ENCODE measurements around the gene CELA2B. TPM values are rescaled to one million over a fixed set of nuclear protein-coding genes. Genes with fewer than 3 reads are reported as not detected.
"Not testable (repeated sequence)": the region's sequence is repeated elsewhere in the genome, so short reads cannot be mapped to it uniquely, and the experiment has no call there.

The CELA2B gene
- total and polyA plus RNA-seq, 2 donors (not counting 1 experiment from before 2014, with no cell fraction given), result not detected

GRCh38 chr1:15465674-15466073 is 10.2 kb upstream of the CELA2B start:
- no peak for ATAC-seq (ENCODE audit: low read depth)
- Histone ChIP-seq H3K4me3 (ENCODE audit: control extremely low read depth in 1 of 5, extremely low read depth in 1 of 5, insufficient read depth in 1 of 5, low read depth in 2 of 5, low read length in 4 of 5) (no peak overlapping the region), H3K36me3 (replicated peaks in 1 of 2; ENCODE audit: control extremely low read depth in 1 of 2, control insufficient read depth in 1 of 2, extremely low read depth in 1 of 2, insufficient read depth in 2 of 2, low read length in 1 of 2) (no peaks in the 10 kb centered on the region), H3K9me3 (ENCODE audit: control extremely low read depth in 1 of 3, control insufficient read depth in 2 of 3, insufficient read depth in 1 of 3, low read length in 2 of 3) (no peaks in the 10 kb centered on the region), H4K20me1 (ENCODE audit: control insufficient read depth, insufficient read depth, low read length, poor library complexity, severe bottlenecking) (no peaks in the 10 kb centered on the region), H3K4me2 (replicated peaks; ENCODE audit: low read depth, low read length, poor library complexity, severe bottlenecking) (no peak overlapping the region), H3K9ac (ENCODE audit: low read length) (no peak overlapping the region), H3K27ac (ENCODE audit: low read length in 2 of 2) (no peak overlapping the region), H2AFZ (ENCODE audit: insufficient read depth, low read depth, low read length, poor library complexity, severe bottlenecking) (no peak overlapping the region), H3K27me3 (replicated peaks in 1 of 4; ENCODE audit: control extremely low read depth in 1 of 4, control insufficient read depth in 3 of 4, insufficient read depth in 4 of 4, low read length in 3 of 4) (peaks cover 0 to 3% (median 0%) of the 10 kb centered on the region in 4 experiments), H3K79me2 (ENCODE audit: control insufficient read depth, insufficient read depth, low read length) (no peaks in the 10 kb centered on the region), H3K4me1 (ENCODE audit: control insufficient read depth in 2 of 2, insufficient read depth in 2 of 2, low read length in 2 of 2) (no peaks in the 10 kb centered on the region)
- peaks cover 7% of the 10 kb centered on the region for H3K27me3 Mint-ChIP-seq
- CTCF ChIA-PET, result no interaction called here
- intact Hi-C loops (cut with micrococcal nuclease), result no loop called here
- H3K9me3 Mint-ChIP-seq (ENCODE audit: insufficient read depth), result no peaks in the 10 kb centered on the region
- TF ChIP-seq, protein P1, sequence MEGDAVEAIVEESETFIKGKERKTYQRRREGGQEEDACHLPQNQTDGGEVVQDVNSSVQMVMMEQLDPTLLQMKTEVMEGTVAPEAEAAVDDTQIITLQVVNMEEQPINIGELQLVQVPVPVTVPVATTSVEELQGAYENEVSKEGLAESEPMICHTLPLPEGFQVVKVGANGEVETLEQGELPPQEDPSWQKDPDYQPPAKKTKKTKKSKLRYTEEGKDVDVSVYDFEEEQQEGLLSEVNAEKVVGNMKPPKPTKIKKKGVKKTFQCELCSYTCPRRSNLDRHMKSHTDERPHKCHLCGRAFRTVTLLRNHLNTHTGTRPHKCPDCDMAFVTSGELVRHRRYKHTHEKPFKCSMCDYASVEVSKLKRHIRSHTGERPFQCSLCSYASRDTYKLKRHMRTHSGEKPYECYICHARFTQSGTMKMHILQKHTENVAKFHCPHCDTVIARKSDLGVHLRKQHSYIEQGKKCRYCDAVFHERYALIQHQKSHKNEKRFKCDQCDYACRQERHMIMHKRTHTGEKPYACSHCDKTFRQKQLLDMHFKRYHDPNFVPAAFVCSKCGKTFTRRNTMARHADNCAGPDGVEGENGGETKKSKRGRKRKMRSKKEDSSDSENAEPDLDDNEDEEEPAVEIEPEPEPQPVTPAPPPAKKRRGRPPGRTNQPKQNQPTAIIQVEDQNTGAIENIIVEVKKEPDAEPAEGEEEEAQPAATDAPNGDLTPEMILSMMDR (IDR thresholded peaks at IDR 0.05), result no peak
- TF ChIP-seq EZH2 (IDR thresholded peaks at IDR 0.05; ENCODE audit: borderline replicate concordance, insufficient read depth, low read depth, low read length, poor library complexity, severe bottlenecking), result no peak
- no peak overlapping the region for H3K27ac Mint-ChIP-seq
- POLR2A ChIA-PET, result no interaction called here
- WGBS (ENCODE audit: insufficient coverage), result 84% methylated on average over 7 of the region's 7 CpGs
- H3K4me3 Mint-ChIP-seq, result no peak overlapping the region
- no peak for DNase-seq
- no peaks in the 10 kb centered on the region for H3K4me1 Mint-ChIP-seq

DNA sequence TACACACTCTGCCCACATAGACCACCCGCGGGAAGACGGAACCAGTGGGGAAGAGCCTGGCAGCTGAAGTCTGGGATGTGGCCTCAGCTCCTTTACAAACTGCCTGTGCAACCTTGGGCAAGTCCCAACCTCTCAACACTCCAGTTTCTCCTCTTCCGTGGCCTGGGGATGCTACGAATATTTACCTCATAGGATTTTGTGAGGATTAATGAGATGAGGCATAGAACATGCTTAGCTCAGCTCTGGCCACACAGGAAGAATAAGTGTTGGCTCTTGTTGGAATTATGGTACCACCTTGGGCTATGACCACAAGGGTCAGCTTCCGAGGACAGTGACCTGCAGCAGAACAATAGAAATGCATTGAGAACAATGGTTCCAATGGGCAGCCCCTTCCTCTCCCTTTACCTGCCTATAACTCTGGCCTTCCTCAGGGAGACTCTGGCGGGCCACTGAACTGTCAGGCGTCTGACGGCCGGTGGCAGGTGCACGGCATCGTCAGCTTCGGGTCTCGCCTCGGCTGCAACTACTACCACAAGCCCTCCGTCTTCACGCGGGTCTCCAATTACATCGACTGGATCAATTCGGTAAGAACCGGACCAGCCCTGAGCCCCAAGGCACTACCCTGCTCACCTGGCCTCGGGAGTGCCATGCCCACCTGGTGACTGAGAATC is 8.8 kb upstream of the CELA2B start:
- H3K4me2 ChIP-seq (replicated peaks; ENCODE audit: low read depth, low read length, poor library complexity, severe bottlenecking); H3K27ac Mint-ChIP-seq; ATAC-seq (ENCODE audit: low read depth); H3K4me1 Mint-ChIP-seq; H3K9ac ChIP-seq (ENCODE audit: low read length); POLR2A ChIA-PET; H3K4me3 Mint-ChIP-seq; intact Hi-C loops (cut with micrococcal nuclease); H3K4me1 ChIP-seq (ENCODE audit: control insufficient read depth in 2 of 2, insufficient read depth in 2 of 2, low read length in 2 of 2); H3K27me3 ChIP-seq (replicated peaks in 1 of 4; ENCODE audit: control extremely low read depth in 1 of 4, control insufficient read depth in 3 of 4, insufficient read depth in 4 of 4, low read length in 3 of 4); H3K27me3 Mint-ChIP-seq; H2AFZ ChIP-seq (ENCODE audit: insufficient read depth, low read depth, low read length, poor library complexity, severe bottlenecking); H3K79me2 ChIP-seq (ENCODE audit: control insufficient read depth, insufficient read depth, low read length); H3K9me3 ChIP-seq (ENCODE audit: control extremely low read depth in 1 of 3, control insufficient read depth in 2 of 3, insufficient read depth in 1 of 3, low read length in 2 of 3); H3K27ac ChIP-seq (ENCODE audit: low read length in 2 of 2); H4K20me1 ChIP-seq (ENCODE audit: control insufficient read depth, insufficient read depth, low read length, poor library complexity, severe bottlenecking); DNase-seq; H3K9me3 Mint-ChIP-seq (ENCODE audit: insufficient read depth); H3K36me3 ChIP-seq (replicated peaks in 1 of 2; ENCODE audit: control extremely low read depth in 1 of 2, control insufficient read depth in 1 of 2, extremely low read depth in 1 of 2, insufficient read depth in 2 of 2, low read length in 1 of 2); H3K4me3 ChIP-seq (ENCODE audit: control extremely low read depth in 1 of 5, extremely low read depth in 1 of 5, insufficient read depth in 1 of 5, low read depth in 2 of 5, low read length in 4 of 5): not testable (repeated sequence)
- CTCF ChIA-PET, result interaction anchor here (0.9 kb wide), 1 partner anchor 274 kb away, joined by 3 read pairs; no protein-coding TSS in a partner anchor
- 97% methylated on average over 17 of the region's 22 CpGs for WGBS (ENCODE audit: insufficient coverage)
